ENCODE measurements around the gene RASSF6. TPM values are rescaled to one million over a fixed set of nuclear protein-coding genes. Genes with fewer than 3 reads are reported as not detected.
"Not testable (repeated sequence)": the region's sequence is repeated elsewhere in the genome, so short reads cannot be mapped to it uniquely, and the experiment has no call there.

Gene RASSF6
- total RNA-seq, 1 donor from 2014 or later = not detected

GRCh38 chr4:73577371-73577770 is 42.9 kb downstream of the RASSF6 start:
- no peak for DNase-seq (ENCODE audit: low read depth)

- DNase-seq (ENCODE audit: low read depth) = no peak
Observed at GRCh38 chr4:73576381-73576780, 43.9 kb downstream of the RASSF6 start.

DNA sequence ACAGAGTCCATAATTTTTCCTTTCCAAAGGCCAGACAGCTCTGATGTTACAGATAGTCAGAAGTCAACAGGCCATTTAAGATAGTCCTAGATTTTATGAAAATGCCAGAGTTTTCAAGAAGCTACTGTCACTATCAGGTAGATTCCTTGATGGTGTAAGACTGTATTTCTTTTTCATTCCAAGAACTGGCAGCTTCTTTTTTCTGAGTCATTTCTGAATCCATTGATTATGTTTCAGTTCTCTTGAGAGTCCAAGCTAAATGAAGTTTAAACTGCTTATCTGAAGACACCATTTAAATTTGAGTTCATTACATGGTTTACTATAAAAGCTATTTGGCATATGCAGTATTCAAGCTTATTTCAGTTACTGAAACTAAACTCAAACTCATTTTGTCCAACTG is 44.6 kb downstream of the RASSF6 start:
- no peak for DNase-seq (ENCODE audit: low read depth)

DNA sequence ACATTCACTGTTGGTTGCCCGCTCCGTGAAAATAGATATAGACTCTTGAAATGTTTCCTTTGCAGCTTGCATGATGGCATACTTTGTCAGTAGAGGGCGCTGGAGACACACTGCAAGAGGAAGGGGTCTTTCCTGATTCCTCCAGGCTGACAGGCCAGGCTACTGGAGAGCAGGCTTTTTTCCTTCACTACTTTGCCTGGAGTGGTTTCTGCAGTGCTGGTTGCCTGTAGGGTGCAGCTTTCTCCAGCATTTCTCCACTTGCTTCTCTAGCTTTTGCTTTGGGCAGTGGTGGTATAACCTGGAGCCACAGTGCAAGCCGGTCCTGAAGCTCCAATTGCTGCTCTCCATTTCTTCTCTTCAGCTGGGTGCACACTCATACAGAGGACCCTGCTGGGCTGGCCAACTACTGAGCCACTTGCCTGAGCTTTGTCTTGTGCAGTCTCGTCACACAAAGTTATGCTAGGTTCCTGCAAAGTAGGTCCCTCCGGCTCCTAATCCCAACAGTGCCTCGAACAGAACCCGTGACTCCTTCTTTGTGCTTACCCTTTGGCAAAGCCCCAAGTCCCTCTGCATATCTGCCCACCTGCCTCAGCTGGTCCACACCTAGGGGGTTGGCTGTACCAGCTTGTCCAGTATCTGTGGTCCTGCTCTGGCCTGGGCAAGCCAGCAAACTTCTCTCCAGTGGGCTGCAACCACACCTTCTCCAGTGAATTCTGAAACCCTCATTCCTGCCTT is 46.3 kb downstream of the RASSF6 start:
- DNase-seq (ENCODE audit: low read depth) = peak; percentile 86

- not testable (repeated sequence) for DNase-seq (ENCODE audit: low read depth)
Observed at GRCh38 chr4:73550865-73551264, 69.4 kb downstream of the RASSF6 start.

GRCh38 chr4:73544620-73545019 is 75.6 kb downstream of the RASSF6 start:
- no peak for DNase-seq (ENCODE audit: low read depth)

- no peak for DNase-seq (ENCODE audit: low read depth)
Observed at GRCh38 chr4:73541251-73541650, 79.0 kb downstream of the RASSF6 start.

DNA sequence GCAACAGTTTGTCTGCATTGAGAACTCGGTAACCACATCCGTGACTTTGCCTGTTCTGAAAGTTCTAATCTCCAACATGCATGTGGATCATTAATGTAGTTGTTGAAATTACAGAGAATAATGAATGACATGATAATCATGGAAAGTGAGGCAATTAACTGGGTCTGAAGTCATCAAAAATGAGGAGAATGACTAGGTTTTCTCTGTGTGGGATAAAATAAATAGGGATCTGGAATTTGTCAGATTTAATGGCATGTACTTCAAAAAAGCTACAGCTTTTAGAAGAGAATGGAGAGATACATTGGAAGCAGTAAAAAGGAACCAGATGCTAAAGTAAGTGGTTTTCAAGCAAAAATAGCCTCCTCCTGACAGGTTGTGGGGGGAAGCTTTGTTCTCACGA is 79.4 kb downstream of the RASSF6 start:
- DNase-seq (ENCODE audit: low read depth) = no peak

GRCh38 chr4:73539386-73539785 is 80.8 kb downstream of the RASSF6 start:
- no peak for DNase-seq (ENCODE audit: low read depth)

DNA sequence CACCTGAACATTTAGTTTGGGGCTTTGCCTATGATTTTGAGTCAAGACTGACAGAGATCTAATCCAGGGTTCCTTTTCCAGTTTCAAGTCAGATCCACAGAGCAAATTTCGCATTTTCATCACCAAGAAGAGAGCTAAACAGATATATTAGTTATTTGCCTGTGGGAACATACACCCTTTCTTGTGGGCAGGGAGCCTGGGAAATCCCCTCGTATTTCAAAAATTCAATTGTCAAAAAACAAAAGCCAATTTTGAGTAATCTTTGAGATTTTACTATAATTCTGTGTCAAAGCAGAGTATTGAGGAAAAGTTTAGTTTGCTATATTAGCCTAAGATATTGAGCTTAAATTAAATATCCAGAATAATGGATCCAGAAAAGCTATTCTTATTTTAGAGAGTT is 82.1 kb downstream of the RASSF6 start:
- DNase-seq (ENCODE audit: low read depth) = no peak

DNA sequence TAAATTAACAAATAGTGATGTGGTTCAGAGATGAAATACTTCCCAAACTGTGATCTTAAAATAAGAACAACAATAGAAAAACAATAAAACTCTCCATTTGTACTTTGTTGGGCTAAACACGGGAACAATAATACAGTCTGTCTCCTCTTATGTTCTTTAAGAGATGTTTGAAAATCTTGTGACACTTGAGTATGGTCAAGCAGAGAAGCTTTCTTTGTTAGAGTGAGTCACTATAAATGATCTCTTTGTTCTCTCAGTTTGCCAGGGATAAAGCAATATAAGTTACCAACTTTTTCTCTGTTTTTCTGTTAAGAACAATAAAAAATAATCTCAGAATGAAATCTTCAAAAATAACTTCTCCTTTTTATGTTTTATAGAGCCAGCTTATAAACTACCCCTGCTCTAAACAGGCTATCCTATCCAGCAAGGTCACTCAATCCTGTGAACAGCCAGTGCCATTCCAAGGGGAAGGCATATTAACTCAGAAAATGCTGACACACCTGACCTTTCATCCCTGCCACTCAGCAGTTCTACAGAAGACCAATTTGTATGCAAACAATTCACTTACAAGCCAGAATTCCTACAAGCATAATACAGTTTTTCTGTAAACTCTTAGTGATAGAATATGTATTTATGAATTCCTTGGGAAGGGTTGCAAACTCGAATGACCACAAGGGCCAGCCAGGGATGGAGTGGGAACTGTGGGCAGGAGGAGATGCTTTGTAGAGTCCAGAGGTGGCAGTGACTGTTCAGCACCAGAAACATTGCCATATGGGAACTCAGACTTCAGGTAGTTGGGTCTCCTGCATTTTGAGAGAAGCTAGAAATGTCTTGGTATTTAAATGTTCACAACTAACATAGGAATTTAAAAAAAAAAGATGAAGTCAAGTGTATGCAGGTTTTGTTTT is 86.5 kb downstream of the RASSF6 start:
- no peak for DNase-seq (ENCODE audit: low read depth)

- DNase-seq (ENCODE audit: low read depth) = no peak
Observed at GRCh38 chr4:73528171-73528570, 92.1 kb downstream of the RASSF6 start.

- no peak for DNase-seq (ENCODE audit: low read depth)
Observed at GRCh38 chr4:73527196-73527595, 93.0 kb downstream of the RASSF6 start.

DNA sequence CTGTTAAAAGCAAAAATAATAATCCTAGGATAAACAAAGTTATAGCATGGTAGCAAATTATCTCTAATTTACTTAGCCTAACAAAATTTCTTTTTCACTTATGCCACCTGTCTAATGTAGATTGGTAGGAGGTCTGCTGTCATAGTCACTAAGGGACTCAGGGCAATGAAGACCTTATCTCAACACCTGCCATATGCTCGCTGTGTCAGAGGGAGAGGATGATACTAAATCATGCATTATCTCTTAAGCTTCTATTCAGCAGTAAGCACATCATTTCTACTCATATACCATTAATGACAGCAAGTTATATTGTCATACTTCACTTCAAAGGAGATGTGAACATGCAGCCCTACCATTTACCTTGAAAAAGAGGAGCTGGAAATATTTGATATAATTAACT is 94.6 kb downstream of the RASSF6 start:
- no peak for DNase-seq (ENCODE audit: low read depth)

DNA sequence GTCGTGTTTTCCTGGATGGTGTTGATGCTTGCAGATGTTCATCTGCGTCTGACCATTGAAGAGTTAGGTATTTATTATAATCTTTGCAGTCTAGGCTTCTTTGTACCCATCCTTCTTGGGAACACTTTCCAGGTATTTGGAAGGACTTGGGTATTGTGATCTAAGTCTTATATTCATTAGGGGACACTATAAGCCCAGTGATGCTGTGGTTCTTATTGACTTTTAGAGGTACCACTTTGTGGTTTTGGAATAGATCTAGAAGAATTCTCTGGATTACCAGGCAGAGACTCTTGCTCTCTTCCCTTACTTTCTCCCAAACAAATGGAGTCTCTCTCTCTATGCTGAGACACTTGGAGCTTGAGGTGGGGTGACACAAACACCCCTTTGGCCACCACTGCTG is 97.1 kb downstream of the RASSF6 start:
- DNase-seq (ENCODE audit: low read depth) = no peak

Other genes with a start within 250 kb of the RASSF6 start
- gene ALB, start 216.1 kb downstream of the RASSF6 start, total RNA-seq = not detected in 2 replicates
- gene AFP, start 184.2 kb downstream of the RASSF6 start, total RNA-seq = 1.1 TPM in 1 of 2 replicates, not detected in the other
- not detected in 2 replicates for gene AFM, start 138.7 kb downstream of the RASSF6 start, total RNA-seq
- gene CXCL8, start 120.1 kb upstream of the RASSF6 start, total RNA-seq = 2.1 and 2.8 TPM in 2 replicates
- not detected in 2 replicates for gene CXCL6, start 216.2 kb upstream of the RASSF6 start, total RNA-seq
- not detected in 2 replicates for gene PF4V1, start 232.9 kb upstream of the RASSF6 start, total RNA-seq
- gene CXCL1, start 249.0 kb upstream of the RASSF6 start, total RNA-seq = 0.78 and 3.6 TPM in 2 replicates